WI38 (cell line): ENCODE measurements around the gene GSTK1.
"Not testable (repeated sequence)": the region's sequence is repeated elsewhere in the genome, so short reads cannot be mapped to it uniquely, and the experiment has no call there.

ENCODE experiments used
- H3K4me3 ChIP-seq: 2 replicates; pipeline ENCODE4 v1.5.1; 2011; ENCODE audit warnings: low read depth, mild to moderate bottlenecking, control low read depth, low read length
- TF ChIP-seq, protein P1 (sequence below): IDR thresholded peaks from 2 replicates; pipeline ENCODE4 v1.5.1; 2012; ENCODE audit warnings: low read depth, mild to moderate bottlenecking, control low read depth, low read length

Gene GSTK1

GRCh38 chr7:143263266-143264195, at the start of gene GSTK1:
TSS of gene GSTK1 (plus strand) at chr7:143263441. CDS start at chr7:143263514, 73 bp downstream.
- H3K4me3 ChIP-seq: peak within 1 kb of the TSS; percentile 87
- TF ChIP-seq, protein P1, sequence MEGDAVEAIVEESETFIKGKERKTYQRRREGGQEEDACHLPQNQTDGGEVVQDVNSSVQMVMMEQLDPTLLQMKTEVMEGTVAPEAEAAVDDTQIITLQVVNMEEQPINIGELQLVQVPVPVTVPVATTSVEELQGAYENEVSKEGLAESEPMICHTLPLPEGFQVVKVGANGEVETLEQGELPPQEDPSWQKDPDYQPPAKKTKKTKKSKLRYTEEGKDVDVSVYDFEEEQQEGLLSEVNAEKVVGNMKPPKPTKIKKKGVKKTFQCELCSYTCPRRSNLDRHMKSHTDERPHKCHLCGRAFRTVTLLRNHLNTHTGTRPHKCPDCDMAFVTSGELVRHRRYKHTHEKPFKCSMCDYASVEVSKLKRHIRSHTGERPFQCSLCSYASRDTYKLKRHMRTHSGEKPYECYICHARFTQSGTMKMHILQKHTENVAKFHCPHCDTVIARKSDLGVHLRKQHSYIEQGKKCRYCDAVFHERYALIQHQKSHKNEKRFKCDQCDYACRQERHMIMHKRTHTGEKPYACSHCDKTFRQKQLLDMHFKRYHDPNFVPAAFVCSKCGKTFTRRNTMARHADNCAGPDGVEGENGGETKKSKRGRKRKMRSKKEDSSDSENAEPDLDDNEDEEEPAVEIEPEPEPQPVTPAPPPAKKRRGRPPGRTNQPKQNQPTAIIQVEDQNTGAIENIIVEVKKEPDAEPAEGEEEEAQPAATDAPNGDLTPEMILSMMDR: no peak

DNA sequence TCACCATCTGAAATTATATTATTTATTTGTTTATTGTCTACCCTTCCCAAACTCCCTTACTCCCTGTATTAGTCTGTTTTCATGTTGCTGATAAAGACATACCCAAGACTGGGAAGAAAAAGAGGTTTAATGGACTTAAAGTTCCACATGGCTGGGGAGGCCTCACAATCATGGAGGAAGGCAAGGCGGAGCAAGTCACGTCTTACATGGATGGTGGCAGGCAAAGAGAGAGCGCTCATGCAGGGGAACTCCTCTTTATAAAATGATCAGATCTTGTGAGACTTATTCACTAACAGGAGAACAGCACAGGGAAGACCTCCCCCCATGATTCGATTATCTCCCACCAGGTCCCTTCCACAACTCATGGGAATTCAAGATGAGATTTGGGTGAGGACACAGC, 49.8 kb upstream of the GSTK1 start:
- not testable (repeated sequence) for H3K4me3 ChIP-seq

DNA sequence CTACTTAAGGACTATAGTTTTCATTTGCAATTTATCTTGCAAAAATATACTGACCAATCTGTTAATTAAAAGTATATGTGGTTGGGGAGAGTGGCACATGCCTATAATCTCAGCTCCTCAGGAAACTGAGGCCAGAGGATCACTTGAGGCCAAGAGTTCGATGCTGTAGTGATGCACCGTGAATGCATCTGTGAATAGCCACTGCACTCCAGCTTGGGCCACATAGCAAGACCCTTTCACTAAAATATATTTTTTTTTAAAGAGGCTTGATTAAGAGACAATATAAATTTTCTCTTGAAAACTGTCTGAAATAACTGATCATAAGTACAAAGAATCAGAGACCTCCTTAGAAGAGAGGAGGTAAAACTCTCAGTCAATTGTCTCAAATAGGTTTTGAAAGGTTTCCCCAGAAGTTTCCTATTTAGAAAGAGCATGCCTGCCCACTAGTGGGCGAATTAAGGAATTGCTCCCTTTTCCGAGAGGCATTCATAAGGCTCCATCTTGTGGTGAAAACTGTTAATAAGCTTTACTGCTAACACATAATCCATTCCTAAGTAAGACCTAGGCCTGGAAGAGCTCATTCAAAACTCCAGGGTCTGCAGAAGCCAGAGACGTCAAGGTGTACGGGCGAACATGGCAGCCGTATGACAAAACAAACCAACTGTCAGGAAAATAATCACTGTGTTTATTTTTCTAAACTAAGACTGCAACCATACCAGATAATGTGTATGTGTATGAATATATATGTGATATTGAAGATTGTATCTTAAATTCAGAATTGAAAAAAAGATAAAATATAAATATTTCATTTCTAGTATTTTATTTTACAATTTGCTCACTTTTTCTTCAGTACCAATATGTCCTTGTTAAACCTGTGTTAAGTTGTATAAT, 48.2 kb upstream of the GSTK1 start:
- no peak overlapping the region for H3K4me3 ChIP-seq
- TF ChIP-seq, protein P1: peak; percentile 99

GRCh38 chr7:143216151-143216550, 47.1 kb upstream of the GSTK1 start:
- TF ChIP-seq, protein P1: no peak
- H3K4me3 ChIP-seq: no peak overlapping the region

GRCh38 chr7:143216686-143217085, 46.6 kb upstream of the GSTK1 start:
- TF ChIP-seq, protein P1: no peak
- H3K4me3 ChIP-seq: no peak overlapping the region

GRCh38 chr7:143217806-143218205, 45.4 kb upstream of the GSTK1 start:
- TF ChIP-seq, protein P1: no peak
- H3K4me3 ChIP-seq: no peak overlapping the region

GRCh38 chr7:143221286-143221685, 42.0 kb upstream of the GSTK1 start:
- TF ChIP-seq, protein P1: no peak
- H3K4me3 ChIP-seq: no peak overlapping the region
